Adrenal gland (tissue), 5 donors: Measurements from ENCODE around the gene NT5C2.

Experiments used
- POLR2A ChIP-seq, 2 donors: fragments of 450-650 bp; IDR thresholded peaks; one replicate each; pipeline ENCODE4 v1.6.1; 2017; ENCODE audit warnings: antibody characterized with exemption in 2 of 2, mild to moderate bottlenecking in 2 of 2, moderate library complexity in 1 of 2
- TF ChIP-seq, protein P1 (sequence below), 6 experiments: fragments of 450-650 bp in 4 of 6; fragments of 200-600 bp in 2 of 6; sonication (generic) in 1 of 6; IDR thresholded peaks; 1 replicate in 5 of 6; 2 replicates in 1 of 6; pipeline versions ENCODE4 v1.5.1 to v1.8.0; 2016 to 2021; ENCODE audit warnings: antibody characterized with exemption in 6 of 6, mild to moderate bottlenecking in 2 of 6, moderate library complexity in 1 of 6
- donor health status: DM: no; HTN: no; CAD: no.

- TF ChIP-seq, protein P1, sequence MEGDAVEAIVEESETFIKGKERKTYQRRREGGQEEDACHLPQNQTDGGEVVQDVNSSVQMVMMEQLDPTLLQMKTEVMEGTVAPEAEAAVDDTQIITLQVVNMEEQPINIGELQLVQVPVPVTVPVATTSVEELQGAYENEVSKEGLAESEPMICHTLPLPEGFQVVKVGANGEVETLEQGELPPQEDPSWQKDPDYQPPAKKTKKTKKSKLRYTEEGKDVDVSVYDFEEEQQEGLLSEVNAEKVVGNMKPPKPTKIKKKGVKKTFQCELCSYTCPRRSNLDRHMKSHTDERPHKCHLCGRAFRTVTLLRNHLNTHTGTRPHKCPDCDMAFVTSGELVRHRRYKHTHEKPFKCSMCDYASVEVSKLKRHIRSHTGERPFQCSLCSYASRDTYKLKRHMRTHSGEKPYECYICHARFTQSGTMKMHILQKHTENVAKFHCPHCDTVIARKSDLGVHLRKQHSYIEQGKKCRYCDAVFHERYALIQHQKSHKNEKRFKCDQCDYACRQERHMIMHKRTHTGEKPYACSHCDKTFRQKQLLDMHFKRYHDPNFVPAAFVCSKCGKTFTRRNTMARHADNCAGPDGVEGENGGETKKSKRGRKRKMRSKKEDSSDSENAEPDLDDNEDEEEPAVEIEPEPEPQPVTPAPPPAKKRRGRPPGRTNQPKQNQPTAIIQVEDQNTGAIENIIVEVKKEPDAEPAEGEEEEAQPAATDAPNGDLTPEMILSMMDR (IDR thresholded peaks at IDR 0.05): no peak
- TF ChIP-seq POLR2A (IDR thresholded peaks at IDR 0.05): no peak
Measured at GRCh38 chr10:103089493-103089892, 103.6 kb downstream of the NT5C2 start.
